ENCODE results near the gene HOXD9.
A peak's percentile ranks its signal among the peaks of the same experiment; 100 is the strongest.

HOXD9 gene

DNA sequence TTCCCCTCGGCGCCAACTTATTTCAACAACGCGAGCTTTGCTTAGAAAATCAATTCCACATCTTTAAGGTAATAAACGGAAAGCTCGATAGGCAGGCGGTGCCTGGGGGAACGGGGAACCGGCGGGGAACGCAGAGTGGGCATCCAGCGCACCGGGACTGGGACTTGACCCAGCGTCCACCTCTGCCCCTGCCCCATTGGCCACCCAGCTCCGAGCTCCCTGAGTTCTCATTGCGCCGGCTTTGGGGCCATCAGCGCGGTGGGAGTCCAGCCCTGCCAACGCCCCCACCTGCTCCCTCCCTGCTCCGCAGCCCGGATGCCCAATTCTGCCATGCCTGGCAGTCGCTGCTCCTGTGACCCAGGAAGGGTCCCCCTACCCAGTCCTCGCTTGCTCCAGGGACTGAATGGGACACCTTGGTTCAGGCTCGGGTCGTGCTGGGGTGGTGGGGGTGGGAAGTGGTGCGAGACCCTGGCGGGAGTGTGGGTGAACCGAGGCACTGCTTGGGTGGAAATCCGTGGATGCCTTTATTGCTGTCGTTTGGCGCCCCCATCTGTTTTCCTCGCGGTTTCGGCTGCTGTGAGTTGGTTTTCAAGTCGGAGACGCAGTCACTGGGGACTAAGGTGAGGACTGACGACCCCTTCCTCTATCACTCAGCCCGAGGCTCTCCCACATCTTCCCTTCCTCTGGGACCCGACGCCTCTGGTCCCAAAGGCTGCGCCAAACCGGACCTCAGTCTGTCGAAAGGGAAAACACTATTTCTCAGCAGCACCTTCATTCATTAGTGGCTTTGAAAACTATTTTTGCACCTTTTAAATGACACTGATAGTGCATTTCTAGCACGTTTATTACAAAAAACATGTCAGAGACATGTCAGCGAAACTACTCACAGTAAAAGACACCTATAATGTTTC is 36.4 kb upstream of the HOXD9 start:
- DNase-seq: peak; percentile 32

GRCh38 chr2:176087330-176088047 is 35.0 kb upstream of the HOXD9 start:
- no peak for DNase-seq

- peak; percentile 46 for DNase-seq
These were observed 34.2 kb upstream of the HOXD9 start for GRCh38 chr2:176088048-176088936.

GRCh38 chr2:176088937-176089842 is 33.3 kb upstream of the HOXD9 start:
- DNase-seq: no peak

GRCh38 chr2:176089843-176090395 is 32.6 kb upstream of the HOXD9 start:
- DNase-seq: no peak

DNA sequence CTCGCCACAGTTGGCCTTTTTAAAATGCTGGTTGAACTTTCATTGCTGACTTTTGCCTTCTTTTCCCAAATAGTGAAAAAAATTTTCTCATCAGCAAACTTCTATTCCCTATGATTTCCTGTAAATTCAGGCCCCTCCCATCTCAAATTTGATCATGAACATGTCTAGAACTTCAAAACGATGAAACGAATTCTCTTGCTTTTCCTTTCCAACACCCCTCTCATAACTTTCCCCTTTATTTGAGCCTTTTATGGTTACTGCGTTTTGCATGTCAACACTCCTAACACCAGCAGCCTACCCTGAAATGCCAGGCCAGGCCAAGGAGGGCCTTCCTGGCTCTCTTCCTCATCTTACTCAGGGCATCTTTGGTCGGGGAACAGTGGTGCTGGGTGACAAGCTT is 31.7 kb upstream of the HOXD9 start:
- DNase-seq: no peak

DNA sequence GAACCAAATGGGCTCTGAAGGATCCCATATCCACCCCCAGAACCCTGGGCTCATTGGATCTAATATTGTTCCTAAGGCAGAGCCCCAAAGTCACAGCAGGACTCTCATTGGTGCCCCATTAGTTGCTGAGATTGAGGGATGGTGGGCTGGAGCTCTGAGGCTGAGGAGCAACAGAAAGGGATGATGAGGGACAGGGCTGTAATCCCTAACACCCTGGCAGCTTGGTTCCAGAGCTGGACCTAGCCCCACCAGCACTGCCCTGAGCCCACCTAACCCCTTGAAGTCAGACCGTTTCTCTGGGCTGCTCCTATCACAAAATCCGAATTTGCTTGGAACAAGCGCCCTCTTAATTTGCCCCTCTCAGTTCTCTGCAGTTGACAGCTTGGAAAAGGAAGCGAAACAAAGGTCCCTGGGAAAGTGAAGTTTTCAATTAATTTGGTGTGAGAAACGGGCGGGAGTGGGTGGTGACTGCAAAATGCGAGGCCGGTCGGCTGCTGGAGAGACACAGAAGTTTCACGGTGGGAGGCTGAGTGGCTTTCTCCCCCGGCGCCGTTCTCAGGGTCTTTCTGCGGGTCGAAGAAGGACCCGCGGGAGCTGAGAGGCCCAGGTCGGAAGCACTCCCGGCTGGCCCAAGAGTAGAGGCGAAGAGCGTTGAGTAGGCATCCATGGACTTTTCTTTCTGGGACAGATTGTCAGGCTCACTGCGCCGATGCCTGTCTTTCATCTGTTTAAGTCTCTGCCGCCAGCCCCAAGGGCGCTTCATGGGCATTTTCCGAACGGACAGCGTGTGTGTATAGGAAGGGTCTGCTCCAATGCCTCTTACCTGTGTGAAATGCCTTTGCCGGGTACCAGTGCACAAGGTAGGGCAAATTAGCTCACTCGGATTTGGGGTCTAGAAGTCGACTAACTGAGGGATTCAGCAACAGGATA is 30.9 kb upstream of the HOXD9 start:
- DNase-seq: no peak

DNA sequence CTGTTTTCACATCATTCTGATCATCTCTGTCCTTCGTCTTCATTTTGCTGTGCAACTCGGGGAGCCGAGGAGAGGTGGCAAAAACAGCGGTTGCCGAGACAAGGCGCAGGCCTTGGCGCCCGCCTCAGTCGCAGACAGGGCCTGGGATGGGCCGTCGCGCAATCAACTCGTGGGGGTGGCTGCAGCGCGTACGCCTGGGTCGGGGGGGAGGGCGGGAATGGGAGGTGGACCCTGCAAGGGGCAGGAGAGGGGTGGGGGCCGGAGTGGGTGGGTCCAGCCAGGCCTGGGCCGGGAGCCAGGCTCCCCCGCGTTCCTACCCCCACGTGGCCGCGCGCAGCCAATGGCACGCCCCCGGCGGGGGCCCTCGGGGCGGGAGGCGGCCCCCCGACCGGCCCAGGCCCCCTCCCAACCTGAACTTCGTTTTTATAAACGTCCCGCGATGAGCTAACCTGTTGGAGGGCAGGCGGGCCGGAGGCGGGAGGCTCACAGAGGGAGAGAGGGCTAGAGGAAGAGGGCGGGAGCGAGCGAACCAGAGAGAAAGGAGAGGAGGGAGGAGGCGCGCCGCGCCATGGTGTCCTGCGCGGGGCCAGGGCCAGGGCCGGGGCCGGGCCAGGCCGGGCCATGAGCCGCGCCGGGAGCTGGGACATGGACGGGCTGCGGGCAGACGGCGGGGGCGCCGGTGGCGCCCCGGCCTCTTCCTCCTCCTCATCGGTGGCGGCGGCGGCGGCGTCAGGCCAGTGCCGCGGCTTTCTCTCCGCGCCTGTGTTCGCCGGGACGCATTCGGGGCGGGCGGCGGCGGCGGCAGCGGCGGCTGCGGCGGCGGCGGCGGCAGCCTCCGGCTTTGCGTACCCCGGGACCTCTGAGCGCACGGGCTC is 30.0 kb upstream of the HOXD9 start, which contains the start of gene HOXD13:
HOXD13 (plus strand) TSS at position 452 of the 875 bp plus-strand sequence; CDS start at position 622, 170 bp downstream.
- no peak for DNase-seq

GRCh38 chr2:176093145-176093897 is 29.2 kb upstream of the HOXD9 start:
- no peak for DNase-seq

- no peak for DNase-seq
These were observed 28.6 kb upstream of the HOXD9 start for GRCh38 chr2:176093898-176094249.

GRCh38 chr2:176094349-176094748 is 28.2 kb upstream of the HOXD9 start:
- DNase-seq: no peak

DNA sequence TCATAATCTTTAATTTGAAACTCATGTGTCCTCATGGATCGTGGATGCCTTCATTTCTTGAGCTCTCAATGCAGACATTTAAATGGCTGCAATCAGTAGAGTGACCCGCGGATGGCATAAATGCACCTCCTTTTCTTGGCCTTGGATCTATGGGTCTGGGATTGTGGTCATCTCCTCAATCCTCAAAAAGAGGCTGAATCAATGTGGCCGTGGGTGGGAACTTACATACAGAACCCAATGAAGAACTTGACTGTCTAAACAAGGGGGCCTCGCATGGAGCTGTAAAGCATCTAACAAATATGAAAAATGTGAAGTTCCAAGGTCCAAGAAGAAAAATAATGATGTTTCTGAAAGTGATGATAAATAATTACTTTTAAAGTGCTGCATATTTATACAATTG is 27.1 kb upstream of the HOXD9 start:
- no peak for DNase-seq

DNA sequence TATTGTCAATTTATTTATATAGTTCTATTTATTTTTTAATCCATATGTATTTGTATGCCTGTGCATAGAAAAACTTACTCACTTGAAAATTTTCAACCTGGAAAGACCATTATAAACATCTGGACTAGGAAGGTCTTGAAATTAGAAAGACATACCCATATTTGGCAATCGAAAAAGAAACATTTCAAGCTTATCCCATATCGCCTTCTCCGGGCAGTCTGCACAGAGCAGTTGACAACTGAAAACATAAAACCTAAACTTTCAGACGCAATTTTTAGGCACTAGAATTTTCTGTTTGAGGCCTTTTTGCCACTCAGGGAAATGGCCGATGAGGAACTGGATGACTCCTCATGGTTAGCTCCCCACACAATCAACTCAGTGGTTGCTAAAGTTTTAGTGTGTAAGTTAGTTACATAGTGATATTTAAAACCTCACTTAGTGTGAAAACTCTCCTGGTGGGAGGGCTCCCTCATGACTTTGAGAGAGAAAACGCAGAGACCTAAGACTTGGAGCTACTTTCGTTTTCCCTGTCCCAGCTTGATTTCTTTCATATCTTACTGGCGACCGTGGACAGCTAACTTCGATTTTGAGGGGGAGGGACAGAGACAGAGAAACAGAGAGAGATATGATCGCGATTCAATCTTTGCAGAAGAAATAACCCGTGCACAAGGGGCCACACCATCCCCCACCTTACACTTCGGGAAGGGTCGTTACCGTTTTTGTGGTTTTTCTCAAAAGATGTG is 26.1 kb upstream of the HOXD9 start:
- peak; percentile 28 for DNase-seq

DNA sequence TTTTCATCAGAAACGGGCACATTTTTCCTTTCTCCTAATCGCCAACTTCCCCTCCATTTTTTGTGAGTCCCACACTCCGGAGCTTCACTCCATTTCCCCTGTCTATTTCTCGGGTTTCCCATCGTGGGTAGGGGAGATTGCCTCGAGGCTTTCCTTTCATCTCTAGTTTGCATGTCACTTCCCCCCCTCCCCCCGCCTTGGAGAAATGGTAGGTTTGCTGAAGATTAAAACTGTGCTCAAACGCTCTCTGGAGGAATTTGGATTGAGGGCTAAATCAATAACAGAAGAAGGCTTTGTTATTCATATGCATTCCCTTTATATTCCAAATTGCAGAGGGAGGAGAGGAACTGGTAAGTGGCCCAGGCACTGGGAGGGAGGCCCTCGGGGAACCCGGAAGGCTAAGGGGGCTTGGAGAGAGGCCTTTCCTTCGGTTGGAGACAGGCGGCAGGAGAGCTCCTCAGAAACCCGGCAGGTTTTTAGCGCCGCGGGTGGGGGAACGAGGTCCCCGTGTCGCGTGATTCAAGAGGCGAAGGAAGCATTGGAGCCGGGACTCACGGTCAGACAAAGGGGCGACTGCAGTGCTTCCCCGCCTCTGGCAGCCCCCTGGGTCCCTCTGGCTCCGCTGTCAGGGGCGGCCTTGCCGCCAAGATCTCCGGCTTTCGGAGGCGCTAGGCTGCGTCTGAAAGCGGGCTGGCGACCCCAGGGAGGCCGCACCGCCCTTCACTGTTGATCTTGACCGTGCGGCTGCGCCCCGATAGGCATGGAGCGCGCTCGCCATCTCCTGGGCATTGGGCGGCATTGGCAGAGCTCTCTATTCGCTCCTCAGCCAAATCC is 25.3 kb upstream of the HOXD9 start:
- DNase-seq: peak; percentile 83

DNA sequence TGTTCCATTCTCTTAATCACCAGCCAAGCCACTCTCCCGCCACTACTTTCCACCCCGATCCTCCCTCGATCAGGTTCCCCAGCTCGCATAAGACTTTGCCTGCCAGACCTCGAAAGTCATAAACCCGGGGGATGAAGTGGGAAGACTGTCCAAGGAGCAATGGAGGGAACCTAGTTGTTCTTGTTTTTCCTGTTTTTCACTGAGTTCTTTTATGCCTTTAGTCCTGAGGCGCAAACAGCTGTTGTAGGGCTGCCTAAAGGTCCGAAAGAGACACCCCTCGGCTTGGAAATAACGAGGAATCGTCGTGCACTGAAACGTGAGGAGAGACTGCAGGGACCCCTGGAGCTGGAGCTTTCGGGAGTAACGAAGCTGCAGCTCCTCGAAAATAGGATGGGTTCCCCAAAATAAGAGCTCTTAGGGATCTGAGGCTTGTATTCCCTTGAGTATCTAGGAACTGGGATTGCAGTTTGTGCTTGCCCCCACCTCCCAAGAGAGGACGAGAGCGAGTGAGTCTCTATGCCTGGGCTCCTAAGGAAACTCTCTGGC is 24.6 kb upstream of the HOXD9 start:
- no peak for DNase-seq

DNA sequence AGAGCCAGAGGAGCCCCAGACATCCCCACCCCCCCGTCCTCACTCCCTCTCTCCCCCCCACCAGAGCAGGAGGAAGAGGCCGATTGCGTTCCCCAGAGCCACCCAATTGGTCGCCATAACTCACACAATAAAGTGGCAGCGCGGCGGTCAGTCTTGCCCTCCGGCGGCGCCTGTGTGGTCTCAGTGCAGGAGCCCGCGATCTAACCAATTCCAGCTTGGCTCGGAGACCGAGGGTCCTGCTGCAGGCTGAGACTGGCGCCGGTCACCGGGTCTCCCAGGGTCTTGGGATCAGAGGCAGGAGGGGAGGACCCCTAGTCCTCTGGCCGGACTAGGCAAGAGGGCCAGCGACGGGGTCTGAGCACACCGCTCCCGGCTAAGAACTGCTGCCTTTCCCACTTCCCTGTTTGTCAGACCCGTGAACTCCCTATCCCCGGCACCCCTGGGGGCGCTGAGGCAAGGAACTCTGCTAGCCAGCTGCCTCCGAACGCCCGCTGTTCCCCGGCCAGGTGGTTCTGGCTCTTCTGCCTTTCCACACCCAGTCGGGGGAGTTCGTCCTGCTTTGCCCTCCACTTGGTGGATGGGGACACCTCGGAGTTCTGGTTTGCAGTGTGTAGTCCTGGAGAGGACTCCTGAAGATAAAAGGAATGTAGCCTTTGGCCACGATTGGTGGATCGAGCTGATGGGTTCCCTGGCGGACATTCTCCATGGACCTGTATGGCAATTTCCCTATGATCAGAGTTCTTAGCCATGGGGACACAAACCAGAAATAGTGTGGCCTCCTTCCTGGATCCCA is 24.0 kb upstream of the HOXD9 start:
- DNase-seq: no peak

Measured in HCEC 1CT (cell line).